AG09319 (cell line): ENCODE data around the gene BTNL2.

Source experiments
- DNase-seq: peaks from one replicate; pipeline ENCODE4 v3.0.0-alpha.2; 2010; ENCODE audit warnings: low read depth; ENCODE audit errors: extremely low read depth
- CTCF ChIP-seq: IDR thresholded peaks from 2 replicates; pipeline ENCODE4 v1.5.1; 2011; ENCODE audit warnings: low read depth, mild to moderate bottlenecking, inconsistent platforms, low read length, moderate library complexity

BTNL2 gene

GRCh38 chr6:32430179-32430578 lies 23.2 kb upstream of the BTNL2 start:
- DNase-seq, result no peak
- no peak for TF ChIP-seq CTCF

- TF ChIP-seq CTCF, result no peak
- no peak for DNase-seq
Observed at GRCh38 chr6:32427934-32428474, 21.0 kb upstream of the BTNL2 start.

- TF ChIP-seq CTCF, result no peak
Observed at GRCh38 chr6:32427218-32427617, 20.2 kb upstream of the BTNL2 start.

GRCh38 chr6:32426338-32426737 lies 19.4 kb upstream of the BTNL2 start:
- TF ChIP-seq CTCF, result no peak

More at GRCh38 chr6:32427218-32427617, 20.2 kb upstream of the BTNL2 start:
- no peak for DNase-seq

GRCh38 chr6:32424589-32425300 lies 17.8 kb upstream of the BTNL2 start:
- TF ChIP-seq CTCF, result no peak
- no peak for DNase-seq

More at GRCh38 chr6:32426338-32426737, 19.4 kb upstream of the BTNL2 start:
- DNase-seq, result no peak

GRCh38 chr6:32416036-32416435 lies 9.1 kb upstream of the BTNL2 start:
- no peak for TF ChIP-seq CTCF
- DNase-seq, result no peak

- DNase-seq, result peak; percentile 34
- peak; percentile 98 for TF ChIP-seq CTCF
Observed at GRCh38 chr6:32415521-32416019, 8.6 kb upstream of the BTNL2 start.
